Uterus (tissue), 4 donors: ENCODE measurements around the gene SAMD4B. TPM values are rescaled to one million over a fixed set of nuclear protein-coding genes. Genes with fewer than 3 reads are reported as not detected.

Experiments
- DNase-seq, 2 donors: peaks; one replicate each; pipeline ENCODE4 v3.0.0-alpha.2; 2019 to 2020
- H3K27ac ChIP-seq, 2 donors: fragments of 200-600 bp; sonication (generic); 1 replicate in 1 of 2; 2 replicates in 1 of 2; pipeline ENCODE4 v1.5.1; 2016 to 2018
- H3K27me3 ChIP-seq, 2 donors: fragments of 200-600 bp; sonication (generic); one replicate each; pipeline ENCODE4 v1.5.1; 2018 to 2019; ENCODE audit warnings: control low read depth in 1 of 2
- H3K36me3 ChIP-seq, 2 donors: fragments of 200-600 bp; sonication (generic); one replicate each; pipeline ENCODE4 v1.5.1; 2019; ENCODE audit warnings: control low read depth in 1 of 2
- H3K4me1 ChIP-seq, 2 donors: fragments of 200-600 bp; sonication (generic); one replicate each; pipeline ENCODE4 v1.5.1; 2018 to 2019; ENCODE audit warnings: control low read depth in 1 of 2
- H3K4me3 ChIP-seq, 2 donors: fragments of 200-600 bp; sonication (generic); 1 replicate in 1 of 2; 2 replicates in 1 of 2; pipeline ENCODE4 v1.5.1; 2018 to 2019; ENCODE audit warnings: mild to moderate bottlenecking in 1 of 2
- H3K9me3 ChIP-seq, 2 donors: fragments of 200-600 bp; sonication (generic); one replicate each; pipeline ENCODE4 v1.5.1; 2019; ENCODE audit warnings: control low read depth in 1 of 2
- POLR2A ChIP-seq, 2 donors: fragments of 450-650 bp; IDR thresholded peaks; one replicate each; pipeline ENCODE4 v1.6.1; 2016; ENCODE audit warnings: antibody characterized with exemption in 2 of 2, mild to moderate bottlenecking in 1 of 2, moderate library complexity in 1 of 2
- intact Hi-C: fragments of 100-400 bp; cut with DNase I; formaldehyde crosslinking; loops from one replicate; pipeline ENCODE4 v1.15.1; 2023; ENCODE audit warnings: low total_unique reads
- total RNA-seq, 4 donors: library from RNA; depleted of rRNA in 3 of 4; stranded (reverse); fragments of >200 nt in 3 of 4; gene quantifications; one replicate each; pipeline versions ENCODE4 v1.1.0 to v1.2.4, GENCODE V29; 2014 to 2023
- TF ChIP-seq, protein P1 (sequence below), 4 experiments: fragments of 200-600 bp in 2 of 4; fragments of 450-650 bp in 2 of 4; sonication (generic) in 2 of 4; IDR thresholded peaks; one replicate each; pipeline ENCODE4 v1.5.1; 2016 to 2019; ENCODE audit warnings: antibody characterized with exemption in 4 of 4, mild to moderate bottlenecking in 2 of 4, moderate library complexity in 1 of 4
- donor health status: DM: yes; HTN: yes; CAD: no.

SAMD4B gene, protein sequence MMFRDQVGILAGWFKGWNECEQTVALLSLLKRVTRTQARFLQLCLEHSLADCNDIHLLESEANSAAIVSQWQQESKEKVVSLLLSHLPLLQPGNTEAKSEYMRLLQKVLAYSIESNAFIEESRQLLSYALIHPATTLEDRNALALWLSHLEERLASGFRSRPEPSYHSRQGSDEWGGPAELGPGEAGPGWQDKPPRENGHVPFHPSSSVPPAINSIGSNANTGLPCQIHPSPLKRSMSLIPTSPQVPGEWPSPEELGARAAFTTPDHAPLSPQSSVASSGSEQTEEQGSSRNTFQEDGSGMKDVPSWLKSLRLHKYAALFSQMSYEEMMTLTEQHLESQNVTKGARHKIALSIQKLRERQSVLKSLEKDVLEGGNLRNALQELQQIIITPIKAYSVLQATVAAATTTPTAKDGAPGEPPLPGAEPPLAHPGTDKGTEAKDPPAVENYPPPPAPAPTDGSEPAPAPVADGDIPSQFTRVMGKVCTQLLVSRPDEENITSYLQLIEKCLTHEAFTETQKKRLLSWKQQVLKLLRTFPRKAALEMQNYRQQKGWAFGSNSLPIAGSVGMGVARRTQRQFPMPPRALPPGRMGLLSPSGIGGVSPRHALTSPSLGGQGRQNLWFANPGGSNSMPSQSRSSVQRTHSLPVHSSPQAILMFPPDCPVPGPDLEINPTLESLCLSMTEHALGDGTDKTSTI
- total RNA-seq, result 100 to 1,000 TPM in 1 of 4 donors, 10 to 100 TPM in 3; 11.3 to 128 (median 58.6) TPM

DNA sequence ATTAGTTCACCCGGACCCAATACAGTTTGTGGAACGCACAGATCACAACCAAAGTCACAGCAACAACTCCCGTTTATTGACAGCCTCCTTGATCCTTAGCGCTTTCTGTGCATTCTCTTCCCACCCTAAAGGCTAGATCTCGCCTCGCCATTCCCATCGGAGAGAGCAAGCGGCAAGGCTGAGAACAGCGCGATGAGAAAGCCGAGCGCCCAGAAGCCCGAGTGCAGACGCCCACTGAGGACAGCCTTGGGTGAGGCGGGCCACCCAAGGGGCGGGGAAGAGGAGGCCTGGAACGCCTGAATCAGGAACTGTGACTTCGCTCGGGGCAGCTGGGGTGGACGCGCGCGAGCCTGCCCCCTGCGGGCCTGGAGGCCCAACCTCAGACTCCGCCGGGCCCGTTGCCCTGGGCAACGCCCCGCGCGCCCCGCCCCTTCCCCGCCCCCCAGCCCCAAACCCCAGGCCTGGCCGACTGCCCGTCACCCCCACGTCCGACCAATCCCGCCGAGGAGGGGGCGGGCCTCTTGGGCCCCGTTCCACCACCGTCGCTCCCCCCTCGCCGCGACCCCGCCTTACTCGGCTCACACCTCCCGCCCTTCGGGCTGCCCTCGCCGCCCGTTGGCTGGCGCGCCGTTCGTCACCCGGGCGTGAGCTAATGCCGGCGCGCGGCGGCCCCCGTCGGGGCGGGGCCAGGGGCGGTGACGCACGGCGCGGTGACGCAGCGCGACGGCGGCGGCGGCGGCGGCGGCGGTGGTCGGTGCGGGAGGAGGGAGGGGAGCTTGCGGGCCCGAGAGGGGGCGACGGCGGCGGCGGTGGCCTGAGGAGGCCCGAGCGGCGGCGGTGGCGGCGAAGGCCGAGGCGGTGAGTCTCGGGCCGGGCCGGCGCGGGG lies at the start of gene SAMD4B:
SAMD4B (plus strand) TSS at position 703 of the 886 bp plus-strand sequence. CDS start 14,473 bp downstream, outside the sequence.
- no peaks in the 10 kb centered on the region for H3K36me3 ChIP-seq
- no peaks in the 10 kb centered on the region for H3K9me3 ChIP-seq
- peak within 1 kb of the TSS; percentile 89 to 97 for H3K27ac ChIP-seq
- intact Hi-C loops, result no loop called here
- no peaks in the 10 kb centered on the region for H3K27me3 ChIP-seq
- peak; percentile 99 for DNase-seq
- TF ChIP-seq POLR2A (IDR thresholded peaks at IDR 0.05), result peak; percentile 93 to 96
- TF ChIP-seq, protein P1, sequence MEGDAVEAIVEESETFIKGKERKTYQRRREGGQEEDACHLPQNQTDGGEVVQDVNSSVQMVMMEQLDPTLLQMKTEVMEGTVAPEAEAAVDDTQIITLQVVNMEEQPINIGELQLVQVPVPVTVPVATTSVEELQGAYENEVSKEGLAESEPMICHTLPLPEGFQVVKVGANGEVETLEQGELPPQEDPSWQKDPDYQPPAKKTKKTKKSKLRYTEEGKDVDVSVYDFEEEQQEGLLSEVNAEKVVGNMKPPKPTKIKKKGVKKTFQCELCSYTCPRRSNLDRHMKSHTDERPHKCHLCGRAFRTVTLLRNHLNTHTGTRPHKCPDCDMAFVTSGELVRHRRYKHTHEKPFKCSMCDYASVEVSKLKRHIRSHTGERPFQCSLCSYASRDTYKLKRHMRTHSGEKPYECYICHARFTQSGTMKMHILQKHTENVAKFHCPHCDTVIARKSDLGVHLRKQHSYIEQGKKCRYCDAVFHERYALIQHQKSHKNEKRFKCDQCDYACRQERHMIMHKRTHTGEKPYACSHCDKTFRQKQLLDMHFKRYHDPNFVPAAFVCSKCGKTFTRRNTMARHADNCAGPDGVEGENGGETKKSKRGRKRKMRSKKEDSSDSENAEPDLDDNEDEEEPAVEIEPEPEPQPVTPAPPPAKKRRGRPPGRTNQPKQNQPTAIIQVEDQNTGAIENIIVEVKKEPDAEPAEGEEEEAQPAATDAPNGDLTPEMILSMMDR (IDR thresholded peaks at IDR 0.05), result peak; percentile 68 to 93 (median 86)
- H3K4me3 ChIP-seq, result peak within 1 kb of the TSS; percentile 78 to 89
- H3K4me1 ChIP-seq, result peaks cover 0 to 18% of the 10 kb centered on the region in 2 donors

DNA sequence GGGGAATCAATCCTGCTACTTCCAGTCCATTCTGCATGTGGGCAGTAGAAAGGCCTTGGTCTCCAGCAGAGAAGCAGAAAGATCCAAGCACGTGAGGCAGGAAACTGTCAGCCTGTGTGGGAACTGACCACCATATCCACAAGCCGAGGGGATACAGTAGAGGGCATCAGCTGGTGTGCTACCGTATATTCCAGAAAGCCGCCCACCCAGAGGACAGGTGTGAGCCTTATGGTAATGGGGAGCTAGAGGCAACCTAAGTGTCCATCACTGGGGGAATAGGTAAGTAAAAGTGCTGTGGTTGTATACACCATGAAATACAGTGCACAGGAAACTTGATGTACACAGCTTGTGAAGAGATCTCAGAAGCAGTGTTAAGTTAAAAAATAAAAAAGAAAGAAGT lies 48.8 kb upstream of the SAMD4B start:
- TF ChIP-seq POLR2A (IDR thresholded peaks at IDR 0.05), result no peak
- TF ChIP-seq, protein P1 (IDR thresholded peaks at IDR 0.05), result no peak
- Histone ChIP-seq H3K36me3 (no peaks in the 10 kb centered on the region), H3K27ac (no peak overlapping the region), H3K4me1 (no peaks in the 10 kb centered on the region), H3K9me3 (no peaks in the 10 kb centered on the region), H3K4me3 (no peak overlapping the region), H3K27me3 (no peaks in the 10 kb centered on the region)
- no peak for DNase-seq
- intact Hi-C loops, result no loop called here

DNA sequence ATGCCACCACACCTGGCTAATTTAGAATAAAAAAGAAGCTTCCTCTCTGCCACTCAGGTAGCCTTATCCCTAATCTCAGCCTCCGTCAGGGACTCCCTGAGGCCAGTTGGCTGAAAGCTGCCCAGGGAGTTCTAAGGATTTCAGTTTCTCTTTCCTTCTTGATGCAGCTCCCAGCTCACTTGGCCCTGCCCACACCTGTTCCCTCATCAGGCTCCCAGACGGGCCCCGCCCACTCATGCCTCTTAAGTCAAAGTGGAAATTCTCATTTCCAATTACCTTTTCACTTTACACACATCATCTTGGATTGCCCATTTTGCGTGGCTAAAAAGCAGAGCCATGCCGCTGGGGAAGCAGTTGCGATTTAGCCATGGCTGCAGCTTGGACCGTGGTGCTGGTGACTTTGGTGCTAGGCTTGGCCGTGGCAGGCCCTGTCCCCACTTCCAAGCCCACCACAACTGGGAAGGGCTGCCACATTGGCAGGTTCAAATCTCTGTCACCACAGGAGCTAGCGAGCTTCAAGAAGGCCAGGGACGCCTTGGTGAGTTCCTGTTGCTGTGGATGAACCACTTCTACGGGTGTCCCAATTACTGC lies 46.1 kb upstream of the SAMD4B start, which contains the start of gene IFNL1:
IFNL1 (plus strand) TSS at position 353 of the 591 bp plus-strand sequence; CDS start at position 368, 15 bp downstream.
- intact Hi-C loops, result no loop called here
- no peak within 1 kb of the TSS for H3K27ac ChIP-seq
- no peak for TF ChIP-seq POLR2A (IDR thresholded peaks at IDR 0.05)
- TF ChIP-seq, protein P1 (IDR thresholded peaks at IDR 0.05), result no peak
- DNase-seq, result no peak
- no peak within 1 kb of the TSS for H3K4me3 ChIP-seq
- H3K27me3 ChIP-seq, result no peaks in the 10 kb centered on the region
- no peaks in the 10 kb centered on the region for H3K9me3 ChIP-seq
- no peaks in the 10 kb centered on the region for H3K4me1 ChIP-seq
- H3K36me3 ChIP-seq, result no peaks in the 10 kb centered on the region

DNA sequence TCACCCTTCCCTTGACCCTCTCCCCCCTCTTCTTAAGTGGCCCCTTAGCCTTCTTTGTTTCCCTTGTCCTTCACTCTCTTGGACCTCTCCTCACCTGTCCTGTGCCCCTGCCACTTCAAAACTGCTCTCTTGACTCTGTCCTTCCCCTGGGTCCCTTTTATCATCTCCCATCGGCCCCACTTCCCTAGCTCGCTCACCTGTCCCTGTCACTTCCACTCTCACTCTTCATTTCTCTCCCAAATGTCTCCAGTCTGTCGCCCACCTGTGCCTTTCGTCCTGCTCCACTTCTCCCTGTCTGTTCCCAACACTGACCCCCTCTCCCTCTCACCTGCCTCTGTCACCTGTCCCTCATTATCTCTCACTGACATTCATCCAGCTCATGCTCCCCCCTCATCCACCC lies 45.3 kb upstream of the SAMD4B start:
- no peak overlapping the region for H3K4me3 ChIP-seq
- no peaks in the 10 kb centered on the region for H3K9me3 ChIP-seq
- no peaks in the 10 kb centered on the region for H3K4me1 ChIP-seq
- no peaks in the 10 kb centered on the region for H3K36me3 ChIP-seq
- no peaks in the 10 kb centered on the region for H3K27me3 ChIP-seq
- TF ChIP-seq, protein P1 (IDR thresholded peaks at IDR 0.05), result no peak
- TF ChIP-seq POLR2A (IDR thresholded peaks at IDR 0.05), result no peak
- intact Hi-C loops, result no loop called here
- no peak for DNase-seq
- no peak overlapping the region for H3K27ac ChIP-seq
